Ovary (tissue), 3 donors: ENCODE measurements around the gene TPCN2.

Source experiments
- CTCF ChIP-seq, 3 donors: fragments of 450-650 bp in 2 of 3; fragments of 200-600 bp in 1 of 3; IDR thresholded peaks; one replicate each; pipeline versions ENCODE4 v1.5.1 to v1.8.0; 2016 to 2022; ENCODE audit warnings: antibody characterized with exemption in 3 of 3, mild to moderate bottlenecking in 1 of 3
- EP300 ChIP-seq: sonication (generic); formaldehyde crosslinking; IDR thresholded peaks from one replicate; pipeline ENCODE4 v1.6.1; 2017; ENCODE audit warnings: antibody characterized with exemption
- POLR2A ChIP-seq: fragments of 450-650 bp; IDR thresholded peaks from one replicate; pipeline ENCODE4 v1.6.1; 2017; ENCODE audit warnings: antibody characterized with exemption, mild to moderate bottlenecking, moderate library complexity
- donor health status: DM: no; HTN: no; CAD: no.

GRCh38 chr11:69067200-69067599 is 18.5 kb downstream of the TPCN2 start:
- no peak for TF ChIP-seq POLR2A
- TF ChIP-seq CTCF (IDR thresholded peaks at IDR 0.05): no peak
- TF ChIP-seq EP300: no peak
